Fibroblast of lung (primary cell): ENCODE measurements around the gene DDX54. TPM values are rescaled to one million over a fixed set of nuclear protein-coding genes. Genes with fewer than 3 reads are reported as not detected.

ENCODE experiments used
- DNase-seq, 2 donors: peaks; one replicate each; pipeline versions ENCODE4 v3.0.0 to v3.0.0-alpha.2; 2010; ENCODE audit warnings: low read depth in 2 of 2
- H2AFZ ChIP-seq: 2 replicates; pipeline ENCODE4 v1.5.1; 2012; ENCODE audit warnings: low read length, control low read depth, inconsistent platforms
- H3K27ac ChIP-seq: 2 replicates; pipeline ENCODE4 v1.5.1; 2011; ENCODE audit warnings: low read length, control low read depth; ENCODE audit not compliant: insufficient read depth
- H3K27me3 ChIP-seq: 2 replicates; pipeline ENCODE4 v1.5.1; 2011; ENCODE audit warnings: mild to moderate bottlenecking, low read length; ENCODE audit not compliant: control insufficient read depth, insufficient read depth
- H3K36me3 ChIP-seq: 2 replicates; pipeline ENCODE4 v1.5.1; 2011; ENCODE audit warnings: low read length; ENCODE audit not compliant: control insufficient read depth, insufficient read depth
- H3K4me1 ChIP-seq: 2 replicates; pipeline ENCODE4 v1.5.1; 2011; ENCODE audit warnings: low read length; ENCODE audit not compliant: control insufficient read depth, insufficient read depth; ENCODE audit errors: extremely low read depth
- H3K4me2 ChIP-seq: 2 replicates; pipeline ENCODE4 v1.5.1; 2011; ENCODE audit warnings: low read length, control low read depth; ENCODE audit not compliant: insufficient read depth; ENCODE audit errors: extremely low read depth
- H3K4me3 ChIP-seq, 4 experiments: fragments of 200-600 bp in 1 of 4; sonication (generic) in 1 of 4; replicated peaks in 1 of 4; 2 replicates each; pipeline ENCODE4 v1.5.1; 2011 to 2016; ENCODE audit warnings: low read length in 4 of 4, low read depth in 3 of 4, mild to moderate bottlenecking in 3 of 4, control low read depth in 2 of 4, inconsistent platforms in 1 of 4, mixed read lengths in 1 of 4; ENCODE audit not compliant: insufficient read depth in 1 of 4; ENCODE audit errors: control extremely low read depth in 1 of 4
- H3K79me2 ChIP-seq: 2 replicates; pipeline ENCODE4 v1.5.1; 2012; ENCODE audit warnings: mild to moderate bottlenecking, low read length, inconsistent platforms; ENCODE audit not compliant: control insufficient read depth, insufficient read depth
- H3K9ac ChIP-seq: 2 replicates; pipeline ENCODE4 v1.5.1; 2011; ENCODE audit warnings: mild to moderate bottlenecking, low read length, control low read depth; ENCODE audit not compliant: insufficient read depth
- H3K9me3 ChIP-seq: 2 replicates; pipeline ENCODE4 v1.5.1; 2012; ENCODE audit warnings: low read depth, low read length; ENCODE audit not compliant: control insufficient read depth, insufficient read depth
- H4K20me1 ChIP-seq: 2 replicates; pipeline ENCODE4 v1.5.1; 2011; ENCODE audit warnings: low read length; ENCODE audit not compliant: control insufficient read depth, insufficient read depth; ENCODE audit errors: extremely low read depth
- CTCF ChIP-seq, 2 donors: IDR thresholded peaks in 1 of 2; conservative IDR thresholded peaks in 1 of 2; 1 replicate in 1 of 2; 2 replicates in 1 of 2; pipeline ENCODE4 v1.5.1; 2011 to 2012; ENCODE audit warnings: low read length in 2 of 2, control low read depth in 1 of 2, inconsistent platforms in 1 of 2, low read depth in 1 of 2, mild to moderate bottlenecking in 1 of 2
- EZH2 ChIP-seq: IDR thresholded peaks from 2 replicates; pipeline ENCODE4 v1.5.1; 2012; ENCODE audit warnings: low read length, control low read depth, mild to moderate bottlenecking; ENCODE audit errors: missing control alignments
- polyA plus RNA-seq, 2 donors: library from polyadenylated mRNA; depleted of rRNA in 1 of 2; stranded (reverse) in 1 of 2; unstranded in 1 of 2; fragments of >200 nt; gene quantifications; 2 replicates each; pipeline ENCODE4 v1.2.1, GENCODE V29; 2011 to 2012; ENCODE audit warnings: missing spikeins in 1 of 2
- total RNA-seq: library from RNA; depleted of rRNA; stranded (reverse); fragments of >200 nt; gene quantifications from 2 replicates; pipeline ENCODE4 v1.2.1, GENCODE V29; 2014

DDX54 gene
- total and polyA plus RNA-seq, 2 donors (not counting 1 experiment from before 2014, with no cell fraction given), result 20.5 to 23.6 TPM

GRCh38 chr12:113231235-113232088, 46.2 kb upstream of the DDX54 start:
- Histone ChIP-seq H3K4me2 (no peak overlapping the region), H3K27me3 (no peaks in the 10 kb centered on the region), H3K9me3 (no peaks in the 10 kb centered on the region), H3K4me3 (no peak overlapping the region), H3K36me3 (peaks cover 14% of the 10 kb centered on the region), H3K9ac (no peak overlapping the region), H4K20me1 (no peaks in the 10 kb centered on the region), H3K27ac (no peak overlapping the region), H2AFZ (no peak overlapping the region), H3K79me2 (no peaks in the 10 kb centered on the region), H3K4me1 (peaks cover 2% of the 10 kb centered on the region)
- TF ChIP-seq EZH2, result no peak
- no peak for TF ChIP-seq CTCF (conservative IDR thresholded peaks at IDR 0.05 in 1 of 2, IDR thresholded peaks at IDR 0.05 in 1 of 2; ENCODE audit: low read depth in 1 of 2, low read length in 2 of 2)
- peak; percentile 49 to 97 for DNase-seq

GRCh38 chr12:113230315-113231234, 45.3 kb upstream of the DDX54 start:
- no peak overlapping the region for H2AFZ ChIP-seq
- no peaks in the 10 kb centered on the region for H3K79me2 ChIP-seq
- H3K27ac ChIP-seq, result no peak overlapping the region
- H3K4me2 ChIP-seq, result no peak overlapping the region
- H3K4me1 ChIP-seq, result peaks cover 2% of the 10 kb centered on the region
- peaks cover 14% of the 10 kb centered on the region for H3K36me3 ChIP-seq
- H3K4me3 ChIP-seq, result no peak overlapping the region
- no peak overlapping the region for H3K9ac ChIP-seq
- H3K9me3 ChIP-seq, result no peaks in the 10 kb centered on the region
- H4K20me1 ChIP-seq, result no peaks in the 10 kb centered on the region
- H3K27me3 ChIP-seq, result no peaks in the 10 kb centered on the region
- peak in 1 of 2 donors; percentile 80 for DNase-seq
- TF ChIP-seq EZH2 (no peak), CTCF (conservative IDR thresholded peaks at IDR 0.05 in 1 of 2, IDR thresholded peaks at IDR 0.05 in 1 of 2; ENCODE audit: low read depth in 1 of 2, low read length in 2 of 2) (no peak)
